Measurements from ENCODE around the gene ISG15.

ISG15 gene

GRCh38 chr1:1058921-1059493 lies 45.7 kb downstream of the ISG15 start:
- no peak for DNase-seq (ENCODE audit: low read depth in 2 of 2, low spot score in 1 of 2)

- DNase-seq (ENCODE audit: low read depth in 2 of 2, low spot score in 1 of 2) = peak; percentile 83 to 89
These were observed 46.4 kb downstream of the ISG15 start for GRCh38 chr1:1059494-1060280.

- no peak for DNase-seq (ENCODE audit: low read depth in 2 of 2, low spot score in 1 of 2)
These were observed 47.1 kb downstream of the ISG15 start for GRCh38 chr1:1060281-1061000.

- DNase-seq (ENCODE audit: low read depth in 2 of 2, low spot score in 1 of 2) = no peak
These were observed 48.5 kb downstream of the ISG15 start for GRCh38 chr1:1061682-1062345.

- DNase-seq (ENCODE audit: low read depth in 2 of 2, low spot score in 1 of 2) = no peak
These were observed 49.3 kb downstream of the ISG15 start for GRCh38 chr1:1062348-1063163.

GRCh38 chr1:1063261-1063944 lies 50.1 kb downstream of the ISG15 start:
- DNase-seq (ENCODE audit: low read depth in 2 of 2, low spot score in 1 of 2) = no peak

All from stimulated activated CD8-positive, alpha-beta memory T cell treated with anti-CD3 and anti-CD28 coated beads, Interleukin-4, amount 100 ng/mL, for 4 hours (primary cell).